Hepatocyte (in vitro differentiated cells): Measurements from ENCODE around the gene PCDHGA8. TPM values are rescaled to one million over a fixed set of nuclear protein-coding genes. Genes with fewer than 3 reads are reported as not detected.
"Not testable (repeated sequence)": the region's sequence is repeated elsewhere in the genome, so short reads cannot be mapped to it uniquely, and the experiment has no call there.

Experiments
- DNase-seq: peaks from one replicate; pipeline ENCODE4 v3.0.0-alpha.2; 2016; ENCODE audit warnings: low spot score
- H2AFZ ChIP-seq: fragments of 200-600 bp; sonication (generic); 2 replicates; pipeline ENCODE4 v1.6.0; 2016; ENCODE audit warnings: antibody characterized with exemption, mild to moderate bottlenecking
- H3K27ac ChIP-seq: fragments of 200-600 bp; sonication (generic); 2 replicates; pipeline ENCODE4 v1.5.1; 2016; ENCODE audit warnings: mild to moderate bottlenecking
- H3K27me3 ChIP-seq: fragments of 200-600 bp; sonication (generic); 2 replicates; pipeline ENCODE4 v1.6.1; 2016
- H3K36me3 ChIP-seq: fragments of 200-600 bp; sonication (generic); replicated peaks from 2 replicates; pipeline ENCODE4 v1.5.1; 2016; ENCODE audit warnings: low read depth; ENCODE audit not compliant: insufficient read depth
- H3K4me1 ChIP-seq: fragments of 200-600 bp; sonication (generic); 2 replicates; pipeline ENCODE4 v1.5.1; 2016; ENCODE audit warnings: mild to moderate bottlenecking, moderate library complexity; ENCODE audit not compliant: insufficient read depth
- H3K4me2 ChIP-seq: fragments of 200-600 bp; sonication (generic); 2 replicates; pipeline ENCODE4 v1.6.0; 2016
- H3K4me3 ChIP-seq: fragments of 200-600 bp; sonication (generic); 2 replicates; pipeline ENCODE4 v1.5.1; 2016; ENCODE audit warnings: mild to moderate bottlenecking
- H3K79me2 ChIP-seq: fragments of 200-600 bp; sonication (generic); 2 replicates; pipeline ENCODE4 v1.6.0; 2017; ENCODE audit warnings: mild to moderate bottlenecking
- H3K9me2 ChIP-seq: fragments of 200-600 bp; sonication (generic); replicated peaks from 2 replicates; pipeline ENCODE4 v1.6.0; 2017; ENCODE audit warnings: mild to moderate bottlenecking; ENCODE audit not compliant: insufficient read depth
- H3K9me3 ChIP-seq: fragments of 200-600 bp; sonication (generic); 2 replicates; pipeline ENCODE4 v1.5.1; 2016; ENCODE audit warnings: low read depth, mild to moderate bottlenecking
- H4K20me1 ChIP-seq: fragments of 200-600 bp; sonication (generic); 2 replicates; pipeline ENCODE4 v1.6.0; 2016; ENCODE audit warnings: mild to moderate bottlenecking; ENCODE audit not compliant: insufficient read depth, poor library complexity, severe bottlenecking
- CTCF ChIP-seq: fragments of 200-600 bp; sonication (generic); IDR thresholded peaks from 2 replicates; pipeline ENCODE4 v1.5.1; 2016; ENCODE audit warnings: antibody characterized with exemption, mild to moderate bottlenecking; ENCODE audit not compliant: poor library complexity
- EZH2 ChIP-seq: fragments of 200-600 bp; sonication (generic); IDR thresholded peaks from 2 replicates; pipeline ENCODE4 v1.6.1; 2016; ENCODE audit warnings: antibody characterized with exemption, mild to moderate bottlenecking, borderline replicate concordance
- EZH2phosphoT487 ChIP-seq: fragments of 200-600 bp; sonication (generic); IDR thresholded peaks from one replicate; pipeline ENCODE4 v1.6.1; 2018; ENCODE audit warnings: antibody characterized with exemption, mild to moderate bottlenecking, low read depth, moderate library complexity; ENCODE audit not compliant: unreplicated experiment, severe bottlenecking
- WGBS: methylation state at CpG from one replicate; pipeline ENCODE4 v1.1.6; 2016; ENCODE audit warnings: low lambda C conversion rate; ENCODE audit errors: missing lambda C conversion rate; 5-methylcytosine and 5-hydroxymethylcytosine counted together
- polyA plus RNA-seq: library from polyadenylated mRNA; unstranded; fragments of >200 nt; fragmentation: Nextera tagmentation; extraction: Ambion mirVana; gene quantifications from 2 replicates; pipeline ENCODE4 v1.2.1, GENCODE V29; 2016
- total RNA-seq: library from RNA; depleted of rRNA; stranded (reverse); fragments of >200 nt; gene quantifications from 2 replicates; pipeline ENCODE4 v1.2.3, GENCODE V29; 2014

Gene PCDHGA8
- total and polyA plus RNA-seq, 2 experiments from 2014 or later, result 0.53 to 1.00 TPM

- H3K4me3 ChIP-seq, result no peak overlapping the region
- no peak overlapping the region for H2AFZ ChIP-seq
- H4K20me1 ChIP-seq, result no peaks in the 10 kb centered on the region
- H3K9me2 ChIP-seq, result no peaks in the 10 kb centered on the region
- H3K4me2 ChIP-seq, result no peak overlapping the region
- H3K36me3 ChIP-seq, result no peaks in the 10 kb centered on the region
- 96% methylated on average over 31 of the region's 31 CpGs for WGBS
- no peak for DNase-seq
- H3K4me1 ChIP-seq, result no peaks in the 10 kb centered on the region
- no peak for TF ChIP-seq CTCF
- no peak for TF ChIP-seq EZH2
- no peak for TF ChIP-seq EZH2phosphoT487
- no peaks in the 10 kb centered on the region for H3K27me3 ChIP-seq
- H3K79me2 ChIP-seq, result no peaks in the 10 kb centered on the region
- no peak overlapping the region for H3K27ac ChIP-seq
- no peaks in the 10 kb centered on the region for H3K9me3 ChIP-seq
These were observed 48.4 kb upstream of the PCDHGA8 start for GRCh38 chr5:141343953-141344463.

- Histone ChIP-seq H3K9me2 (no peaks in the 10 kb centered on the region), H2AFZ (no peak overlapping the region), H3K79me2 (no peaks in the 10 kb centered on the region), H3K4me1 (no peaks in the 10 kb centered on the region), H4K20me1 (no peaks in the 10 kb centered on the region), H3K9me3 (no peaks in the 10 kb centered on the region), H3K36me3 (no peaks in the 10 kb centered on the region), H3K27ac (no peak overlapping the region), H3K27me3 (no peaks in the 10 kb centered on the region), H3K4me2 (no peak overlapping the region), H3K4me3 (no peak overlapping the region)
- no peak for DNase-seq
- WGBS, result 97% methylated on average over 20 of the region's 20 CpGs
- no peak for TF ChIP-seq EZH2phosphoT487
- TF ChIP-seq CTCF, result no peak
- TF ChIP-seq EZH2, result no peak
These were observed 47.1 kb upstream of the PCDHGA8 start for GRCh38 chr5:141345327-141345726.

GRCh38 chr5:141346017-141346416, 46.4 kb upstream of the PCDHGA8 start:
- not testable (repeated sequence) for H2AFZ ChIP-seq, H3K9me2 ChIP-seq, H3K27ac ChIP-seq, H3K9me3 ChIP-seq, H3K4me3 ChIP-seq, H3K79me2 ChIP-seq, H3K4me2 ChIP-seq, H3K27me3 ChIP-seq, H3K36me3 ChIP-seq, H4K20me1 ChIP-seq, H3K4me1 ChIP-seq, DNase-seq
- 94% methylated on average over 23 of the region's 35 CpGs for WGBS

GRCh38 chr5:141349917-141350619, 42.4 kb upstream of the PCDHGA8 start, which contains the start of gene PCDHGB1:
PCDHGB1 (plus strand) TSS chr5:141350099; CDS start chr5:141350261, 162 bp downstream.
- 67% methylated on average over 29 of the region's 29 CpGs for WGBS
- H3K27me3 ChIP-seq, result no peaks in the 10 kb centered on the region
- no peak within 1 kb of the TSS for H2AFZ ChIP-seq

More at GRCh38 chr5:141349917-141350619, 42.4 kb upstream of the PCDHGA8 start, which contains the start of gene PCDHGB1:
- H3K4me1 ChIP-seq, result no peaks in the 10 kb centered on the region
- no peak within 1 kb of the TSS for H3K4me2 ChIP-seq
- no peak for DNase-seq
- no peak within 1 kb of the TSS for H3K4me3 ChIP-seq
- TF ChIP-seq EZH2phosphoT487, result no peak
- TF ChIP-seq EZH2, result no peak
- no peak for TF ChIP-seq CTCF
- no peak within 1 kb of the TSS for H3K27ac ChIP-seq
- H3K36me3 ChIP-seq, result no peaks in the 10 kb centered on the region
- no peaks in the 10 kb centered on the region for H3K9me2 ChIP-seq
- H3K79me2 ChIP-seq, result no peaks in the 10 kb centered on the region
- no peaks in the 10 kb centered on the region for H4K20me1 ChIP-seq
- no peaks in the 10 kb centered on the region for H3K9me3 ChIP-seq
